Measurements from ENCODE around the gene NRXN3. TPM values are rescaled to one million over a fixed set of nuclear protein-coding genes. Genes with fewer than 3 reads are reported as not detected.

The NRXN3 gene
- total RNA-seq, 1 donor from 2014 or later, result 0.07 TPM

DNA sequence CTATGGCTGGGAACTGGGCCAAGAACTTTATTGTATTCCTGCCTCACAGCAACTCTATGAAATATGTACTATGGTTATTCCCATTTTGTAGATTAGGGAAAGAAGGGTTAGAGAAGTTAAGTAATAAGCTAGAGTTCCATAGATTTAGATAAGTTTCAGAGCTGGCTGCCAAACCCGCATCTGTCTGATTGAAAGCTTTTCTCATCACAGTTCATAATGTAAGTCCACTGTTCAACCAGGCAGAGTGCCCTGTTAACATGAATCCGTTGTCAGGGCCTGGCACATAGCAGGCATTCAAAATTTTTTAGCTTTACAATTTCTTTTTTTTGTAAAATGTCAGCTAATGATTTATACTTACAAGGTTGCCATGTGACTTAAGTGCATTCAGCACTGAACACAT is 467.3 kb downstream of the NRXN3 start:
- DNase-seq (ENCODE audit: low read depth, low spot score), result no peak

DNA sequence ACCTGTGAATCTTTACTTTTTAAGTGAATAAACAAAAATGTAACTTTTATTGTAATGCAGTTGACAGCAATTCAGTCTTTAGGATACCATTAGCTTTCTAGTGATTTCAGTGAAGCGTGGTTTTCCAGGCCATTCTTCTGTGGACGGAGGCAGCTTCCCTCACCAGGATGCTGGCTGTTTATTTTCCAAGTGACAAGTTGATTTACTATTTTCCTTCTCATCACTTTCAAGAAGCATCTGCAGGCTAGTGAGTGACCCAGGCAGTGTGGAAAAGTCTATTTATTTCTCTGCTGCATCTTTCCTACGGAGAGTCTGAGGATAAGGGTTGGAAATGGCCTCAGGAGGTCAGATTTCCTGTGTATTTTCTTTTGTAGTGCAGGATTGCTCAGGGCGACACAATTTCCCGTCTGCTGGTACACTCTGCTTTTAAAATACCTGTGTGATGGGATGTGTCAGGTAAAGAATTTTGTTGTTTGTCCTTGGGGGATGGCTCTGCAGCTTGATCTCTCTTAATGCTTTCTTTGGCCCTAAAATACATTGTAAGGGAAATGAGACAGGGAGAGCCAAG is 467.8 kb downstream of the NRXN3 start:
- no peak for DNase-seq (ENCODE audit: low read depth, low spot score)

DNA sequence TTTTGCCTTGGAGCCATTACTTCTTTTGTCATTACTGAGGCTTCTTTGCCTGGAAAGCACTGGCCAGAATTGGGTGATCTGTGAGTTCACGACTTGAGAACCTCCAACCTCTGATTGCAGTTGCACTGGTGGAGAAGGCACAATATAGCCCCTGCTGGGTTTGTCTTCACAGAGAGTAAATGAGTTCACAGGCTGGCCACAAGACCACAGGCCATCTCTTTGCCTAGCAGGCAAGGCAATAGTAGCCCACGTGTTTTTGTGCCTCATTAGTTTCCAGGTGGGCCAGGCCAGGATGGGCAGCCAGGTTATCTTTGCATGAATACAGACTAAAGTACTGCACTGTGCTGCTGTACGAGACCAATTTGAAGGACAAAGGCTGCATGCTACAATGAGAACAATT is 468.8 kb downstream of the NRXN3 start:
- no peak for DNase-seq (ENCODE audit: low read depth, low spot score)

DNA sequence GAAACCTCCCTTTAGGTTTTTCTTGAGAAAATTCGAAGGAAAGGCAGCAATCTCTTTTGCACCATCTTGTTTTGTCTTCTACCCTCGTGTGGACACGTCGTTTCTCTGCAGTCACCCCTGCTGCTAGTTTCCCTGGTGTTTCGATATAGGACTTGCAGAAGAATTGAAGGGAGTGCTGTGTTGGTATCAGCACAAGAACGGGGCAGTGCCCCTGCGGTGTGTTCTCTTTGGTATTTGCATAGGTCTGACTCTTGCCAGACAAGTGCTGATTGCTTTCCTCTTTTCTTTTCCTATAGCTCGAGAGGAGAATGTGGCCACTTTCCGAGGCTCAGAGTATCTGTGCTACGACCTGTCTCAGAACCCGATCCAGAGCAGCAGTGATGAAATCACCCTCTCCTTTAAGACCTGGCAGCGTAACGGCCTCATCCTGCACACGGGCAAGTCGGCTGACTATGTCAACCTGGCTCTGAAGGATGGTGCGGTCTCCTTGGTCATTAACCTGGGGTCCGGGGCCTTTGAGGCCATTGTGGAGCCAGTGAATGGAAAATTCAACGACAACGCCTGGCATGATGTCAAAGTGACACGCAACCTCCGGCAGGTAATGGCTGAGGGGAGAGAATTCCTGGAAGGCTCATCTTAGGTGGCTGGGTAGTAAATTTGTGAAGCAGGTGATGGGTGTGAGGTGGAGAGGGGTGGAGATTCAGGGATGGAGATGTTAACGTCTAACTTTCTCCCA is 474.8 kb downstream of the NRXN3 start:
- no peak for DNase-seq (ENCODE audit: low read depth, low spot score)

DNA sequence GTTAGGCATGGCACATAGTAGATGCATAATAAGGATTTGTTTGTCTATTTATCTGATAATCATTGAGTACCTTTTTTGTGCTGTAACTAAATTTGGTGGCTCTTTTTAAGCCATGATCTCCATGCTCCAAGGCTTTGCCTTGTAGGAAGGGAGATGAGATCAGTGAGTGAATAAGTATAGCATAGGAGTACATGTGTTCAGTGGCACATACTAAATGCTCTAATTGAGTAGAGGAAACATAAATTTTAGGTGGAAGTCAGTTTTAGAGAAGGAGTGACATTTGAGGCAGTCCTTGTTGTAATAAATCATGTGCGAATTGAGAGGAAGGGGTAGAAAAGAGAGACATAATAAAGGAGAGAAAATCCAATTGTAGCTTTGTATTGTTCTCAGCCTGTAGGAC is 482.6 kb downstream of the NRXN3 start:
- DNase-seq (ENCODE audit: low read depth, low spot score), result no peak

DNA sequence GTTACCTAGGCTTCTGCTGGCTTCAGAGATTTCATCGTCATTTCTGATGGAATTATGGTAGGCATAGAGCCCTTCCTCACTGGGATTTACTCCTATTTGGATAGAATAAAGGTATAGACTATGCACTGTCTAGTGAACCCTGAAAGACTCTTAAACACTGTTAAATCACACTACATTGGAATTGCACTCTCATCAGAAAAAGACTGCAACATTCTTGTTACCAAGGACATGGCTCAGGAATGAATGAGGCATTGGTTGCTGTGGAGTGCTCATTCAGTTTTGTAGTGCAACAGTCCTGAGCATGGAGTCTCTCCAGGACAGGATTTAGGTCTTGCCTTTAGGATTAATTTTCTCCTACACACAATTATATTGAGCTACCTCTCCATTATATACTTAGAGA is 483.0 kb downstream of the NRXN3 start:
- DNase-seq (ENCODE audit: low read depth, low spot score), result no peak

DNA sequence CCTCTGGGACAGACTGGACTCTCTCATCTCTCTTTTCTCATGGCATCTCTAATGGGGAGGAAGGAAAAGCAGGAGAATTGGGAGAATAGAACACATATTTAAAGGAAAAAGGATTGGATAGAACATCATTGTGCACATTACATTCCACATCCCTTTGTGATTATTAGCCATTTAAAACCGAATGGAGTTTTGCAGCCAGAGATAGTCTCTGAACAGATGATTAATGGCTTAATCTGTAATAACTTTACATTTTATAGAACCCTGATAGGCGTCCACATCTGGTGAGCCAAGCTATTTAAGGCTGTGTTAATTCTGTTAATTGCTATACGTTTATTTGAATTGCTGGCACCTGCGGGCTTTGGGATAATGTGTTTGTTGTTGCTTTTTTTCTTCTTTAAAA is 487.3 kb downstream of the NRXN3 start:
- no peak for DNase-seq (ENCODE audit: low read depth, low spot score)

DNA sequence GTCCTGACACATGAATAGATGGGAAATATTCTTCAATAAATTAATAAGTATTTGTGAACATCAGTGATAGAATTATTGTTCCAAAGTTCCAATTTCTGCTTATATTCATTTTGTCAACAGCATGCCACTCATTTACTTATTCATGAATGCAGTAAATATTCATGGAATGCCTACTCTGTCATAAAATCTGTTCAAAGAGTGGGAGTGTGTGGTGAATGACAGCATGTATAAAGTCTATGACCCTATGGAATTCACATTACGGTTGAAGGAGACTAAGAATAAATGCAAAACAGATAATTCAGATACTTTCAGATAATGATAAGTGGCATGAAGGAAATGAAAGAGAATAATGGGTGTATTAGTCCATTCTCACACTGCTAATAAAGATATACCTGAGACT is 494.7 kb downstream of the NRXN3 start:
- no peak for DNase-seq (ENCODE audit: low read depth, low spot score)

DNA sequence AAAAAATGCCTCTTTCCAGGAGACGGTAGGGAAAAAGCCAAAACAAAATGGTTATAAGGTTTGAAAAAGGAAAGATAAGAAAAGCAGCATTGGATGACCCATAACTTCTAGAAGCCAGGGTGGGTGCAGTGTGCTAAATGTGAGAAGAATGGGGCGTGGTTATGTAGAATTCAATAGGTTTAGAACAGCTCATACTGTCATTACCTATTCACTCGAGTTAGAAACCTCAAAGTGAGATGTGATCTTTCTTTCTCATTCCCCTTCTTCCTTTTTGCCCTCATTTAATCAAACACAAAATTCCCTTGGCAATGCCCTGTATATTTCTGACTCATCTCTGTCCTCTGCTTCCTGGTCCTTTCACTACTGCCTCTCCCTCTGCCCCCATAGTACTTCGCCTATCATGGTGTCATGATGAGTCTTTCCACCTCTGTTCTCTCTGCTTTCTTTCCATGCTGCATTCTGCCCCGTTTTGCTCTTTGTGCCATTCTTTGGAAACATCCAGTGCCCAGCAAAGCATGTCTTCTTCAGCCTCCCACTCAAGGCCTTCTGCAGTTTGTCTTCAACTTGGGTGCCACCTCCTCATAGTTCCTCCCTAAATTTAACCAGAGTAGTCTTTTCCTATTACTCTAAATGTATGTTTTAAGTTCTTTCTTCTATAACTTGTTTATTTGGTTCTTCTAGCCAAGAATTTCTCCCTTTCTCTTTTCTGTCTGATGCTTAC is 496.3 kb downstream of the NRXN3 start:
- DNase-seq (ENCODE audit: low read depth, low spot score), result no peak

DNA sequence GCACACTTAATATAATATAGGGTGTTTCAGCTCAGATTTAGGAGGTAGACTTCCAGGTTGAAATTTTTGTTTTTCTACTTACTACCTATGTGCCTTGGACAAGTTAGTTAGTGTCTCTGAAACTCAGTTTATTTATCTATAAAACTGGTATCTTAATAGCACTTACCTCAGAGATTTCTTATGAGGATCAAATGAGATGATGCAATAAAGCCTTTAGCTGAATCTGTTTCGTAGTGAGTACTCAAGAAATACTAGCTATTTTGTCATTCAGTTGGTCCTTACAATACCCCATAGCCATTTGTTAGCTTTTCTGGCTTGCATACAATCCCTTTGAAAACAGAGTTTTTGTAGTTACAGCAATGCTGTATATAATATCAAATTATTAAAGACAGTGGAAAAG is 497.0 kb downstream of the NRXN3 start:
- no peak for DNase-seq (ENCODE audit: low read depth, low spot score)

DNA sequence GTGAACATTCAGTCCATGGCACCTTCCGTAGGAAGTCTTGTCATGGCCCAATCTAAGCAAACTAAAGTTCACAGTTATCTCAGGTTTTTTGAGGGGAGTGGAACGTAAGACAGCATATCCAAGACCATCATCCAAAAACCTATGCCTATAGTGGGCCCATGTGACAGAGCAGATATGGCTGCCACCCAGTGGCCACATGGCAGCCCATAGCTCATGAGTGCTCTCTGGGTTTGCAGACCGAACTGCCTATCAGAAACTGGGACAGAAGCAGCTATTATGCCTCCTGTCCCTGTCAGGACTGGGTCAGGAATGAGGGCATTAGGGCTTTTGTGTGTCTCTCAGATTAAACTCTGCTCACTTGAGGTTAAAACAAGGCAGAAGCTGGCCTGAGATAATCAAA is 503.7 kb downstream of the NRXN3 start:
- no peak for DNase-seq (ENCODE audit: low read depth, low spot score)

DNA sequence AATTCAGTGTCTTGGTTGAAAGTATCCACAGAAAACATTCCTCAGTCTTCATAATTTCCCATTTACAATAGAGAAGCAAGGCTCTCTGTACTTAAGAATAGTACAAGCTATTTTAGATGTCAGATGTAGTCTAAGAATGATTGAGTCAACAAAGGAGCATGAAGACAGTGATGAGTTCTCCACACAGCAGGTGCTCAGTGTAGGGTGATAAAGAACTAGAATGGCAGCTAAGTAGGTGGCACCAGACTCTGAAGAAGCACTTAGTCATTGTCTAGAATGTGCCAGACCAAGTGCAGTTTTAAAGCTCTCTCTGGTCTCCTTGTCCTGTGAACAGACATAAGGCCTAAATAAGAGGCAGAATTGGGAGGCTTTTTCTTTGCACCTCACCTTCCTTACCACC is 504.6 kb downstream of the NRXN3 start:
- DNase-seq (ENCODE audit: low read depth, low spot score), result no peak

DNA sequence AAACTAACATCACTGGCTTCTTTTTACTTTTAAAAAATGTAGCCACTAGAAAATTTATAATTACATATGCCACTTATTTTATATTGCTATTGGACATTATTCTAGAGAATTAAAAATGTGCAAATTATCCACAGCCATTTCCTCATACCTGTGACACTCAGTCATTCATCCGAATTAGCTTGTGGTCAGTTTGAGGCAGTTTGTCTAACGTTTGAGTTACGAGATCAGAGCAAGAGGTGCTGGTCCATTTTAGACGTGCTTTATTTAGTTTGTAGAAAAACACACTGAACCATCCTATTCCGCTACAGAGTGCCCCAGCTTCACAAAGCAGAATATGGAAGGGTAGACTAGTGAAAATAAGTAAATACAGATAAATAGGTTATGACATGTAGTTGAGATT is 513.0 kb downstream of the NRXN3 start:
- no peak for DNase-seq (ENCODE audit: low read depth, low spot score)

DNA sequence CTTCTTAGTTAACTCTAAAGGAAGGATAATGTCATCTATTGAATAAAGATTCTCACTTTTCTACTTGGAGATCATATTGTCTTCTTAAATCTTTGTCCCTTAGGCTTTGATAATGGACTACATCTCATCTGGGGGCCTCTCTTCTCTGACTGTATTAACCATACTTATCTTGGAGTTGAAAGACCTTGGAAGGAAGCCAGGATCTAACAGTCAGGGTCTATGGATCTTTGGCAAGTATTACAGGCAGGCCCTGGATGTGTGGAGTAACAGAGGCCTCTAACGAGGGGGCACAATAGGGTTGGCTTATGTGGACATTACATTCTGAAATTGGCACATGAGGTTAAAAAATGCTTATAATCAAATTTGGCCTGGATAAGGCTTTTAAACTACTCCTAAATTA is 513.8 kb downstream of the NRXN3 start:
- DNase-seq (ENCODE audit: low read depth, low spot score), result no peak

DNA sequence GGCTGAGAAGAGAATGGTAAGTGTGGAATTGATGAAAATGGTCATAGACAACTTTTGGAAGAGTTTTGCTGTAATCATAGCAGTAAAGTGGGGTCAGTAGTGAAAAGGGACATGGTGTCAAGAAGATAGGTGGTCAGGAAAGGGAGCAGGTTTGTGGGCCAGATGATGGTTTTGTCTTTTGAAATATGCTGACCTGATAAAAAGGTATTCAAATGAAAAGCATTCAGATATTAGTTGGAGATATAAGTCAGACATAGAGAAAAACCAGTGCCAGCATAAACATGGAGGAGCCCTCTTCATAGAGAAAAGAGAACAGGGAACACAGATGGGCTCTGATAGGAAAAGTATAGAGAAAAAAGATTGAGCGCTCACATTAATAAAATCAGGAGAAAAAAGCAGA is 518.3 kb downstream of the NRXN3 start:
- DNase-seq (ENCODE audit: low read depth, low spot score), result no peak

DNA sequence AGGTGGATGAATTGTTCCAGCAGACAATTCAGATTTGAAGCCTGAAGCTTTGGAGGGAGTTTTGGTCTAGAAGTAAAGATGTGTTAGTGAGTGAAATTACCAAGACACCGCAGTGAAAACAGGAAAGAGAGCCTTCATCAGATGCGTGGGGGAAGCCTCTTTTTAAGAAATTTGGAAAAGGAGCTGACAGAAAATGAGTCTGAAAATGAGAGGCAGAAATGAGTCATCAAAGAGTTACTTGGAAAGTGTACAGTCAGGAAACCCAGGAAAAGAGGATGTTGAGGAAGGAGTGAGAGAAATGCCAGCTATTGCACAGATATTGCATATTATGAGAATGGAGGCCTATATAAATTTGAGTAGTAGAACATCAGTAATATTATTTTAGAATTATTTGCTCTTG is 520.7 kb downstream of the NRXN3 start:
- DNase-seq (ENCODE audit: low read depth, low spot score), result no peak

DNA sequence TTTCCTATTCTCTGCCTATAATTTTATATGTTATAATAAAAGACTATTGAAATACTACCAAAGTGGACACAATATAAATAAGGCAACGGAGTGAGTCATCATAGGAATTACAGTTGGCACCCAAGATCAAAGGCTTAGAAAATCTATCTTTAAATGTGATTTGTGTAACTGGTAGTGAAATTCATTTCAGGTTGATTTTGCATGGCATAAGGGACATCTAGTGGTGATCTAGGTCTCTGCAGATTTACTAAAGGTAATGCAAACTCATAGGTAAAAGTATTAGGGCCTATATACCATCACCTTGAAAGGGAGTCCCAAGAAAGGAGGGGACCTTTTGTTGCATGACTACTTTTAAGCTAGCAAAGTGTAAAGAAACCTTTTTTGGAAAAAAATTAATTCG is 527.2 kb downstream of the NRXN3 start:
- DNase-seq (ENCODE audit: low read depth, low spot score), result no peak

DNA sequence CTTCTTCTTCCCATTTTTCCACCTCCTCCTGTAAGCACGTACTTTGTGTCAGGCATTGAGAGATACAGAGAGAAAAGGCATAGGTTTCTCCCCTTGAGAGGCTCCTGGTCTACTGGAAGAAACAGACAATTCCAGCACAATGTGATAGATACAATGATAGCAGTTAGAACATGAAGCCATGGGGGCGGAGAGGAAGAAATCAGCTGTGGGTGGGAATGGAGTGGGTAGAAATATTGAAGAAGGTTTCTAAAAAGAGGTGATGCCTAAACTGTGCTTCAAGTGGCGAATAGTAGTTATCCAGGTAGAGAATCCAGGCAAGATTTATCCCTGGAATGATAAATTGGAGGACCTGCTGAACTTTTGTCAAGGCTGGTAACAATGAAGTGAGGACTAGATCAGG is 528.8 kb downstream of the NRXN3 start:
- no peak for DNase-seq (ENCODE audit: low read depth, low spot score)

DNA sequence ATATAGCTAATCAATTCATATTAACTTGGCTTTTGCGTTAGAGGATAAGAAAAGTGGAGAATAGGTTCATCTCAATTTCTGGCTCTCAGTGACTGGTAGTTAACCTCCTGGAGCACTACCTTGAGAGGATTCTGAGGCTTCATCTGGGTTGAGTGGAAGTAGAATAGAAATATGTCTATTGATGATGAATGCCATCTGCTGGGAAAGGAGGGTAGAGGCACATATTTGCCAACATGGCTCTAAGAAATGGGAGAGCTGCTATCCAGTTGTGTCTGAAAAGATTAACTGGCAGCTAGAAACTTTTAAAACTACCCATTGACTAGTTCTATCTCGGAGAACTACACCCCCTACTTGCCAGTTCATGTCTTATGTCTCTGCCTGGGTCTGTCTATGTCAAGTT is 530.1 kb downstream of the NRXN3 start:
- DNase-seq (ENCODE audit: low read depth, low spot score), result no peak

DNA sequence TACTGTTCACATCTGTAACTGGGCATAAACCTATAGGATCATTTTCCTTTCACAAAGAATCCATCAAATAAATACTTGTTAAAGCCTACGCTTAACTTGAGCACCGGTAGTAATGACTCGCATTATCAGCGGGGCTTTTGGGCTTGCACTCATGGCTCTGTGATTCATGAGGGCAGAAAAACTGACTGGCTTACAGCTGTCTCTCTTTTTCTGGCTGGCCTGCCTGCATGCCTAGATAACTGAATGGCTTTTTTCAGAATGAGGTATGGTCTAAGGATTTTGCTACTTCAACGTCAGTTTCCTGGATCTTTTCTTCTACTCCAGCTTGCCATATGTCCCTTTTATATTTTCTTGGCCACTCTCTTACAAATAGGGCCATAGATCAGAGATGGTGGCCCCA is 531.1 kb downstream of the NRXN3 start:
- no peak for DNase-seq (ENCODE audit: low read depth, low spot score)

DNA sequence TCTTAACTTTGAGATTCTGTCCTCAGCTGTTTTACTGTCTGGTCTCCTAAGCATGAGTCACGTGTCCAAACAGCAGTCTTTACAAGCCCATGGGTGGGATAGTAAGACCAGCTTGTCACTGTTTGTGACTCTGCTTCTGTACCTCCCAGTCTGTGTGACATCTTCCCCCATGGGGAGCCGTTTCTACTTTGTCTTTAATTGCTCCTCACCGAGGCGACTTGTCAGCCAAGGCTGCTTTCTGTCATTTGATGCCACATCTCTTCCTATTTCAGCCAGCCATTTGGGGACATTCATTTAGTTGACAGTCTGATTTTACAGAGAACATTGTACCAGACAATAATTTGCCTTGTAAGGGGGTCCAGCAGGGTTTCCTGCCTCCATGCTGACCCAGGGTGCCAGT is 534.8 kb downstream of the NRXN3 start:
- no peak for DNase-seq (ENCODE audit: low read depth, low spot score)

DNA sequence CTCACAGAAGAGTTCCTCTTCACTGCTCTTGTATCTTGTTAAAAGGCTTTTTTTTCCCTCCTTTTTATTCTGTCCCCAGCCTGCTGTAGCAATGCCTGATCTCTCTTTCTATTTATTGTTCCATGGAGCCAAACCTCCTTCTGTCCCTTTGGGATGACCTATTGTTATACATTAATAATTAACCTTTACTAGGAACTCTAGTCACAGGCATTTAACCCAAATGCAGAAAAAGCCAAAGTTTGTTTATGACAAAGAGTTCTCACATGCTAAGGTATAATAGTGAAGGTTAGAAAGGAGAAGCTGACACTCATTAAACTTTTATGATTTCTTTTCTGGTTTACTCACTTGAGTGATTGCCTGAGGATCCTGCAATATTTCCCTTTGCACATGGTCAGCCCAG is 535.8 kb downstream of the NRXN3 start:
- no peak for DNase-seq (ENCODE audit: low read depth, low spot score)

Measured in pulmonary artery endothelial cell (primary cell).